ENCODE data around the gene RNF112. TPM values are rescaled to one million over a fixed set of nuclear protein-coding genes. Genes with fewer than 3 reads are reported as not detected.

RNF112 gene
- total RNA-seq, 1 donor from 2014 or later, result 0.86 TPM

DNA sequence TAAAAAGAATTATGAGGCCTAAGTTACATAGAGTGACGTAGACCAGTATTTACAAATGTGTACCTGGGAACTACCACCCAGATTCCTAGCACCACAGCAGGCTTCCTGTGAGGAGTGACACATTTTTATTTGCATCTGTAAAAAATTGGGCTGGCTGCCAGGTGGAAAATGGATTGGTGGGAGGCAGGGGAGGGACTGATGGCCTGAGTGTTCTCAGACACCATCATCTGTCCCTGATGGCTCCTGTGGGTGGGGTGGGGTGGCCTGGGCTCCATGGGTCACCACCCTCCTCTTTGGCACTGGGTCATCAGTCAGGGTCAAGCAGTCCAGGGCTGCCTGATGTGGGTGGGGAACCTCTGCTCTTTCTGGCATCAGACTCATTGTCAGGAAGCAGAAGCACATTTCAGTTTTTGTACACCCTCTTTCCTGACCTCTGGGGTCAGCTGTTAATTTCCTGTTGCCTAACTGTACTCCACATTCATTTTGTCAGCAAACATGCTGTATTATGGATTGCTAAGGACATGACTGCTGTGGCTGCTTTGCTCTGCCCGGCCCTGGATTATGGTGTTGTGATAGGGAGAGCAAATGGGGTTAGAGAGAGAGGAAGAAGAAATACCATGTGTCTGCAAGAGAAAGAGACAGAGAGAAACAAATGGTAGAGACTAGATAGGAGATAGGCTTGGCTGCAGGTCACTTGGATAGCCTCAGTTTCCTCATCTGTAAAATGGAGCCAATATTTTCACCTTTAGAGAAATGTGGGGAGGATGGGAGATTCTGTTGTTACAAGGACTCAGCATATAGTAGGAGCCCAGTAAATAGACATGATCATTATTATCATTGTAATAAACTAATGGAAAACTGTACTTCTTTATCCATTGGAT is 12.5 kb upstream of the RNF112 start:
- no peaks in the 10 kb centered on the region for H3K36me3 ChIP-seq
- no peaks in the 10 kb centered on the region for H3K9me3 ChIP-seq (ENCODE audit: low read depth)
- TF ChIP-seq EZH2 (IDR thresholded peaks at IDR 0.05) (no peak), EZH2phosphoT487 (IDR thresholded peaks at IDR 0.05) (no peak)
- TF ChIP-seq, protein P1, sequence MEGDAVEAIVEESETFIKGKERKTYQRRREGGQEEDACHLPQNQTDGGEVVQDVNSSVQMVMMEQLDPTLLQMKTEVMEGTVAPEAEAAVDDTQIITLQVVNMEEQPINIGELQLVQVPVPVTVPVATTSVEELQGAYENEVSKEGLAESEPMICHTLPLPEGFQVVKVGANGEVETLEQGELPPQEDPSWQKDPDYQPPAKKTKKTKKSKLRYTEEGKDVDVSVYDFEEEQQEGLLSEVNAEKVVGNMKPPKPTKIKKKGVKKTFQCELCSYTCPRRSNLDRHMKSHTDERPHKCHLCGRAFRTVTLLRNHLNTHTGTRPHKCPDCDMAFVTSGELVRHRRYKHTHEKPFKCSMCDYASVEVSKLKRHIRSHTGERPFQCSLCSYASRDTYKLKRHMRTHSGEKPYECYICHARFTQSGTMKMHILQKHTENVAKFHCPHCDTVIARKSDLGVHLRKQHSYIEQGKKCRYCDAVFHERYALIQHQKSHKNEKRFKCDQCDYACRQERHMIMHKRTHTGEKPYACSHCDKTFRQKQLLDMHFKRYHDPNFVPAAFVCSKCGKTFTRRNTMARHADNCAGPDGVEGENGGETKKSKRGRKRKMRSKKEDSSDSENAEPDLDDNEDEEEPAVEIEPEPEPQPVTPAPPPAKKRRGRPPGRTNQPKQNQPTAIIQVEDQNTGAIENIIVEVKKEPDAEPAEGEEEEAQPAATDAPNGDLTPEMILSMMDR (IDR thresholded peaks at IDR 0.05), result no peak
- no peak overlapping the region for H2AFZ ChIP-seq (replicated peaks)
- no peaks in the 10 kb centered on the region for H3K27me3 ChIP-seq
- no peak overlapping the region for H3K9ac ChIP-seq
- Mint-ChIP-seq H3K9me3 (no peaks in the 10 kb centered on the region), H3K36me3 (peaks cover under 1% of the 10 kb centered on the region), H3K4me1 (no peaks in the 10 kb centered on the region), H3K27me3 (ENCODE audit: insufficient read depth, low read depth) (no peaks in the 10 kb centered on the region), H3K27ac (no peak overlapping the region), H3K4me3 (no peak overlapping the region)
- H4K20me1 ChIP-seq (ENCODE audit: low read depth), result no peaks in the 10 kb centered on the region
- H3K4me2 ChIP-seq, result no peak overlapping the region
- H3K79me2 ChIP-seq (ENCODE audit: low read depth), result no peaks in the 10 kb centered on the region
- peaks cover 10% of the 10 kb centered on the region for H3K4me1 ChIP-seq
- H3K27ac ChIP-seq, result no peak overlapping the region
- no peak for DNase-seq (ENCODE audit: low spot score)
- H3F3A ChIP-seq (ENCODE audit: low read depth), result no peaks in the 10 kb centered on the region
- H3K4me3 ChIP-seq, result no peak overlapping the region

DNA sequence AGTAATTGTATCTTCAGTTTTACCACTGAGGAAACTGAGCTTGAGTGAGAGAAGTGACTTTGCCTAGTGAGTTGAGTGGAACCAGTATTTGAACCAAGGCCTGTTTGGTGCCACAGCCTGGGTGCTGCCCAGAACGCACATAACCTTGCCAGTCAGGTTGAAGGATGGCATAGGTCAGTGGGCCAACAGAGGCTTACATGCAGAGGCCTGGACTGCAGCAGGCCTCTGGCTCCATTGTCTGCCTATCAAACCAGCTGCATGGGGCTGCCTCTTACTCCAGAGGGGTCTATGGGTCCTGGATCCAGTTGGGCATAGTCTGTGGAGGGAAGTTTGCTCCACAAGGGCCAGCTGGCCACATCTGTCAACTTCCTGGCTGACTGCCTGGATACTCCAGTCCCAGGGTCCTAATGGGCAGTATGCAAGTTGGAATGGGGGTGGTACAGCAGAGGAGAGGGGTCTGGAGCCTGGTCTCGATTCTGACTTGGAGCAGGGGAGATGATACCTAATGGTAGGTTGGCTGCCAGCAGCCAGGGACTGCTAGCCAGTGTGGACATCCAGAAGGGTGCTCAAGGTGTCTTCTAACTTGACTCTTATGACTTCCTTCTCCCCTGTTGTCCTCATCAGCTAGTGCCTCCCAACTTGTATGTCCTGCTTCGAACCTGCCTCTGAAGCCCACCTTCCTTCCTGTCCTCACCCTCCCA is 11.1 kb upstream of the RNF112 start:
- H3K36me3 ChIP-seq, result no peaks in the 10 kb centered on the region
- TF ChIP-seq, protein P1 (IDR thresholded peaks at IDR 0.05), result no peak
- TF ChIP-seq EZH2 (IDR thresholded peaks at IDR 0.05) (no peak), EZH2phosphoT487 (IDR thresholded peaks at IDR 0.05) (no peak)
- no peak overlapping the region for H3K9ac ChIP-seq
- peaks cover 10% of the 10 kb centered on the region for H3K4me1 ChIP-seq
- H3F3A ChIP-seq (ENCODE audit: low read depth), result no peaks in the 10 kb centered on the region
- no peak overlapping the region for H3K4me2 ChIP-seq
- H3K27me3 ChIP-seq, result no peaks in the 10 kb centered on the region
- Mint-ChIP-seq H3K36me3 (peaks cover 1% of the 10 kb centered on the region), H3K4me3 (no peak overlapping the region), H3K9me3 (no peaks in the 10 kb centered on the region), H3K27me3 (ENCODE audit: insufficient read depth, low read depth) (no peaks in the 10 kb centered on the region), H3K4me1 (peaks cover 2% of the 10 kb centered on the region), H3K27ac (no peak overlapping the region)
- no peak overlapping the region for H3K27ac ChIP-seq
- H3K4me3 ChIP-seq, result no peak overlapping the region
- H3K79me2 ChIP-seq (ENCODE audit: low read depth), result no peaks in the 10 kb centered on the region
- no peak overlapping the region for H2AFZ ChIP-seq (replicated peaks)
- no peaks in the 10 kb centered on the region for H3K9me3 ChIP-seq (ENCODE audit: low read depth)
- H4K20me1 ChIP-seq (ENCODE audit: low read depth), result no peaks in the 10 kb centered on the region
- DNase-seq (ENCODE audit: low spot score), result no peak

DNA sequence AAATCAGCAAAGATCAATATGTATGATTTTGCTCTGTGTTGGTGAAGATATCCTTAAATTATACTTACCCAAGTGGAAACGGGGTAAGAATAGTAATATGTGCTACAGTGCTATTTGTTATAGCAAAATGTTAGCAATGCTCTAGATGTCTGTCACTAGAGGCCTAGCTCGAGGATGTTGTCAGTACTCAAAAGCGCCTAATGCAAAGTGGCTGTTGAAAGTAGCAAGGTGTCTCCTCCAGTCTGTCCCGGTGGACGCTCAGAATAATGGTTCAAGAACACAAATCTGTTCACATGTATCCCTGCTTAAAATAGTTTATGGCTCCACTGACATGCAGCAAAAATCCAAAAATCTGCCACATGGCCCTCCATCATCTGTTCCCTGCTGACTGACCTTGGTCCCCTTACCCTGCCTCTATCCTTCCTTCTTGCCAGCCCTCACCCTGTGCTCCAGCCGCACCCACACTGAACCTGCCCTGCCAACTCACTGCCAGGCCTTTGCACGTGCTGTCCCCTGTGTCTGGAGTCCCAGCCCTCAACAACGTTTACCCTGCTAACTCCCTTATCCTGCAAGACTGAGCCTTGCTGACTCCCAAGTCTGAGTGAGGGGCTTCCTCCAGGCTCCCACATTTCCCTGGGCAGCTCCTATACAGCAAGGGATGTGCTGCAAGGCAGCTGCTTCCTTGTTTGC is 9.6 kb upstream of the RNF112 start:
- Histone ChIP-seq H4K20me1 (ENCODE audit: low read depth) (no peaks in the 10 kb centered on the region), H3K79me2 (ENCODE audit: low read depth) (no peaks in the 10 kb centered on the region), H3K4me2 (no peak overlapping the region), H3K4me3 (no peak overlapping the region), H2AFZ (replicated peaks) (no peak overlapping the region), H3K27ac (no peak overlapping the region), H3F3A (ENCODE audit: low read depth) (no peaks in the 10 kb centered on the region), H3K9ac (no peak overlapping the region), H3K27me3 (no peaks in the 10 kb centered on the region), H3K36me3 (no peaks in the 10 kb centered on the region), H3K4me1 (peaks cover 10% of the 10 kb centered on the region), H3K9me3 (ENCODE audit: low read depth) (no peaks in the 10 kb centered on the region)
- Mint-ChIP-seq H3K4me1 (peaks cover 2% of the 10 kb centered on the region), H3K36me3 (peaks cover 1% of the 10 kb centered on the region), H3K27ac (peak overlapping the region; percentile 47), H3K4me3 (no peak overlapping the region), H3K9me3 (no peaks in the 10 kb centered on the region), H3K27me3 (ENCODE audit: insufficient read depth, low read depth) (no peaks in the 10 kb centered on the region)
- no peak for DNase-seq (ENCODE audit: low spot score)
- TF ChIP-seq, protein P1 (IDR thresholded peaks at IDR 0.05), result no peak
- TF ChIP-seq EZH2phosphoT487 (IDR thresholded peaks at IDR 0.05) (no peak), EZH2 (IDR thresholded peaks at IDR 0.05) (no peak)
